CD14-positive monocyte (primary cell): Measurements from ENCODE around the gene STK32C. TPM values are rescaled to one million over a fixed set of nuclear protein-coding genes. Genes with fewer than 3 reads are reported as not detected.

Source experiments
- DNase-seq, 3 donors: peaks; one replicate each; pipeline ENCODE4 v3.0.0-alpha.2; 2011 to 2022
- H2AFZ ChIP-seq: 2 replicates; pipeline ENCODE4 v1.6.0; 2012; ENCODE audit warnings: mild to moderate bottlenecking, low read depth, low read length, inconsistent platforms; ENCODE audit not compliant: insufficient read depth, poor library complexity, severe bottlenecking
- H3K27ac ChIP-seq, 2 donors: 1 replicate in 1 of 2; 2 replicates in 1 of 2; pipeline ENCODE4 v1.5.1; 2012 to 2013; ENCODE audit warnings: low read length in 2 of 2, control low read depth in 1 of 2, inconsistent platforms in 1 of 2, low read depth in 1 of 2, mild to moderate bottlenecking in 1 of 2
- H3K27me3 ChIP-seq, 2 donors: one replicate each; pipeline versions ENCODE4 v1.6.0 to v1.6.1; 2011 to 2013; ENCODE audit warnings: low read length in 2 of 2; ENCODE audit not compliant: control insufficient read depth in 2 of 2, insufficient read depth in 2 of 2
- H3K36me3 ChIP-seq, 2 donors: replicated peaks in 1 of 2; 1 replicate in 1 of 2; 2 replicates in 1 of 2; pipeline versions ENCODE4 v1.5.1 to v1.6.1; 2012 to 2013; ENCODE audit warnings: low read length in 2 of 2, control low read depth in 1 of 2, inconsistent platforms in 1 of 2, mild to moderate bottlenecking in 1 of 2; ENCODE audit not compliant: insufficient read depth in 2 of 2, control insufficient read depth in 1 of 2
- H3K4me1 ChIP-seq, 2 donors: 1 replicate in 1 of 2; 2 replicates in 1 of 2; pipeline versions ENCODE4 v1.5.1 to v1.6.1; 2012 to 2013; ENCODE audit warnings: low read length in 2 of 2, control low read depth in 1 of 2, inconsistent platforms in 1 of 2, mild to moderate bottlenecking in 1 of 2, moderate library complexity in 1 of 2; ENCODE audit not compliant: insufficient read depth in 2 of 2, control insufficient read depth in 1 of 2
- H3K4me2 ChIP-seq: replicated peaks from 2 replicates; pipeline ENCODE3; 2012; ENCODE audit warnings: low read length, moderate library complexity, mild to moderate bottlenecking; ENCODE audit not compliant: poor library complexity, severe bottlenecking; ENCODE audit errors: extremely low read depth
- H3K4me3 ChIP-seq, 3 experiments: fragments of 200-600 bp in 1 of 3; sonication (generic) in 1 of 3; replicated peaks in 1 of 3; 1 replicate in 2 of 3; 2 replicates in 1 of 3; pipeline ENCODE4 v1.5.1; 2011 to 2013; ENCODE audit warnings: low read length in 3 of 3, mild to moderate bottlenecking in 3 of 3, control low read depth in 2 of 3, low read depth in 2 of 3, inconsistent platforms in 1 of 3, moderate library complexity in 1 of 3
- H3K79me2 ChIP-seq: 2 replicates; pipeline ENCODE4 v1.6.0; 2012; ENCODE audit warnings: mild to moderate bottlenecking, control low read depth, inconsistent platforms, low read length, moderate library complexity; ENCODE audit not compliant: insufficient read depth
- H3K9ac ChIP-seq: 2 replicates; pipeline ENCODE4 v1.6.0; 2017; ENCODE audit warnings: low read length, mild to moderate bottlenecking; ENCODE audit not compliant: insufficient read depth, poor library complexity, severe bottlenecking
- H3K9me3 ChIP-seq, 2 donors: replicated peaks in 1 of 2; 1 replicate in 1 of 2; 2 replicates in 1 of 2; pipeline versions ENCODE4 v1.5.1 to v1.6.1; 2012 to 2013; ENCODE audit warnings: low read length in 2 of 2, control low read depth in 1 of 2; ENCODE audit not compliant: control insufficient read depth in 1 of 2, insufficient read depth in 1 of 2
- H4K20me1 ChIP-seq: 2 replicates; pipeline ENCODE4 v1.6.0; 2012; ENCODE audit warnings: mild to moderate bottlenecking, low read length, control low read depth, moderate library complexity; ENCODE audit not compliant: insufficient read depth
- H3K27ac Mint-ChIP-seq, 7 donors: one replicate each; pipeline ENCODE4 v1.8.0; 2020; ENCODE audit warnings: mild to moderate bottlenecking in 7 of 7, mixed read lengths in 7 of 7, moderate library complexity in 6 of 7, inconsistent platforms in 2 of 7
- H3K27me3 Mint-ChIP-seq, 3 donors: one replicate each; pipeline ENCODE4 v1.8.0; 2021 to 2022; ENCODE audit warnings: low read depth in 3 of 3, mild to moderate bottlenecking in 3 of 3, mixed read lengths in 3 of 3, moderate library complexity in 3 of 3, inconsistent platforms in 1 of 3
- H3K36me3 Mint-ChIP-seq, 2 donors: one replicate each; pipeline ENCODE4 v1.8.0; 2020; ENCODE audit warnings: mixed read lengths in 2 of 2, inconsistent platforms in 1 of 2, mild to moderate bottlenecking in 1 of 2
- H3K4me1 Mint-ChIP-seq: one replicate; pipeline ENCODE4 v1.8.0; 2020; ENCODE audit warnings: mild to moderate bottlenecking, mixed read lengths
- H3K4me3 Mint-ChIP-seq, 2 donors: one replicate each; pipeline ENCODE4 v1.8.0; 2020; ENCODE audit warnings: mild to moderate bottlenecking in 2 of 2, mixed read lengths in 2 of 2, moderate library complexity in 1 of 2
- H3K9me3 Mint-ChIP-seq, 7 donors: one replicate each; pipeline ENCODE4 v1.8.0; 2020 to 2022; ENCODE audit warnings: mixed read lengths in 7 of 7, mild to moderate bottlenecking in 6 of 7, moderate library complexity in 6 of 7, inconsistent platforms in 2 of 7
- WGBS: methylation state at CpG from one replicate; pipeline ENCODE4 v1.1.5; 2013; ENCODE audit warnings: missing lambda C conversion rate; ENCODE audit not compliant: insufficient coverage; 5-methylcytosine and 5-hydroxymethylcytosine counted together
- intact Hi-C, 2 donors: fragments of 100-400 bp; cut with micrococcal nuclease; formaldehyde crosslinking; loops; one replicate each; pipeline versions ENCODE4 v1.15.0 to v1.15.1; 2023
- polyA plus RNA-seq, 3 donors: library from polyadenylated mRNA; depleted of rRNA in 1 of 3; unstranded in 2 of 3; stranded (reverse) in 1 of 3; fragments of 300-500 nt in 2 of 3; fragments of >200 nt in 1 of 3; fragmentation: Illumina TruSeq in 2 of 3; gene quantifications; 1 replicate in 2 of 3; 2 replicates in 1 of 3; pipeline ENCODE4 v1.2.3, GENCODE V29; 2012 to 2021
- TF ChIP-seq, protein P1 (sequence below): fragments of 200-600 bp; IDR thresholded peaks from one replicate; pipeline ENCODE4 v1.8.0; 2022; ENCODE audit warnings: antibody characterized with exemption, mild to moderate bottlenecking

STK32C gene
- polyA plus RNA-seq, 3 donors = 13.6 to 22.8 (median 18.4) TPM

DNA sequence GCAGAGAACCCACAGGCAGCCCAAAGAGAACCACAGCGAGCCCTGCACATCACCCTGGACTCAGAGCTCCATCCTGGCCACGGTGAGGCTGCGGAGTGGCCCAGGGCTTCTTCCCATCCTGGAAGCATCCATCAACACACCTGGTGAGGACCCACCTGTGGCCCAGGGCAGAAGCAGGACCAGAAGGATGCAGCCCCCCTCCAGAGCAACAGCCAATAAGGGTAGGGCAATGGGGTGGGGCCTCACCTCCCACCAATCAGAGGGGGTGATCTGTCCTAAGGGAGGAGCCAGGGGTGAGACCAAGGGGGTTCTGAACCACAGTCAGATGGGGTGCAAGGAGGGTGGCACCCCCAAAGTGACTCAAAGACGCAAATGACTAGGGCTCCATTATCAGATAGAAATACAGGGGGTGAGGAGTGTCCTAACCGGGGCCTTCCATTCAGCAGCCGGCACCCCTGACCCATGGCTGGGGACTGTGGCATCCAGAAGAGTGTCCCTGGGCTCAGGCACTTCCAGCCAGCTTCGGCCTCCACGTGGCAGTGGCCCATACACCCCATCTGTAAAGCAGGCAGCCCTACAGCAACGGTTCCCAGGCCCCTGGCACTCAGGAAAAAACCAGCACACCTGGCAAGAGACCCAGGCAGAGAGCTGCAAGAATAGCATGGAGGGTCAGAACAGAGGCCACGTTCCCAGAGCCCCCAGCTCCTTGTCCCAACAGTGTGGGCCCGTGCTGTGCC lies 36.9 kb downstream of the STK32C start:
- no peak overlapping the region for H3K4me3 Mint-ChIP-seq
- Histone ChIP-seq H3K4me2 (no peak overlapping the region), H4K20me1 (peaks cover 40% of the 10 kb centered on the region), H3K79me2 (no peaks in the 10 kb centered on the region), H3K4me1 (no peaks in the 10 kb centered on the region), H3K9ac (no peak overlapping the region), H3K4me3 (no peak overlapping the region), H3K27me3 (no peaks in the 10 kb centered on the region), H2AFZ (no peak overlapping the region), H3K36me3 (no peaks in the 10 kb centered on the region), H3K27ac (no peak overlapping the region), H3K9me3 (peaks cover 4 to 5% of the 10 kb centered on the region in 2 donors)
- intact Hi-C loops = no loop called here
- DNase-seq = no peak
- no peak overlapping the region for H3K27ac Mint-ChIP-seq
- no peaks in the 10 kb centered on the region for H3K4me1 Mint-ChIP-seq
- 94% methylated on average over 11 of the region's 11 CpGs for WGBS
- TF ChIP-seq, protein P1, sequence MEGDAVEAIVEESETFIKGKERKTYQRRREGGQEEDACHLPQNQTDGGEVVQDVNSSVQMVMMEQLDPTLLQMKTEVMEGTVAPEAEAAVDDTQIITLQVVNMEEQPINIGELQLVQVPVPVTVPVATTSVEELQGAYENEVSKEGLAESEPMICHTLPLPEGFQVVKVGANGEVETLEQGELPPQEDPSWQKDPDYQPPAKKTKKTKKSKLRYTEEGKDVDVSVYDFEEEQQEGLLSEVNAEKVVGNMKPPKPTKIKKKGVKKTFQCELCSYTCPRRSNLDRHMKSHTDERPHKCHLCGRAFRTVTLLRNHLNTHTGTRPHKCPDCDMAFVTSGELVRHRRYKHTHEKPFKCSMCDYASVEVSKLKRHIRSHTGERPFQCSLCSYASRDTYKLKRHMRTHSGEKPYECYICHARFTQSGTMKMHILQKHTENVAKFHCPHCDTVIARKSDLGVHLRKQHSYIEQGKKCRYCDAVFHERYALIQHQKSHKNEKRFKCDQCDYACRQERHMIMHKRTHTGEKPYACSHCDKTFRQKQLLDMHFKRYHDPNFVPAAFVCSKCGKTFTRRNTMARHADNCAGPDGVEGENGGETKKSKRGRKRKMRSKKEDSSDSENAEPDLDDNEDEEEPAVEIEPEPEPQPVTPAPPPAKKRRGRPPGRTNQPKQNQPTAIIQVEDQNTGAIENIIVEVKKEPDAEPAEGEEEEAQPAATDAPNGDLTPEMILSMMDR = no peak
- H3K27me3 Mint-ChIP-seq = peaks cover 0 to 2% (median 2%) of the 10 kb centered on the region in 3 donors
- peaks cover 0 to 7% (median 2%) of the 10 kb centered on the region in 7 donors for H3K9me3 Mint-ChIP-seq
- H3K36me3 Mint-ChIP-seq = peaks cover 2 to 4% of the 10 kb centered on the region in 2 donors

DNA sequence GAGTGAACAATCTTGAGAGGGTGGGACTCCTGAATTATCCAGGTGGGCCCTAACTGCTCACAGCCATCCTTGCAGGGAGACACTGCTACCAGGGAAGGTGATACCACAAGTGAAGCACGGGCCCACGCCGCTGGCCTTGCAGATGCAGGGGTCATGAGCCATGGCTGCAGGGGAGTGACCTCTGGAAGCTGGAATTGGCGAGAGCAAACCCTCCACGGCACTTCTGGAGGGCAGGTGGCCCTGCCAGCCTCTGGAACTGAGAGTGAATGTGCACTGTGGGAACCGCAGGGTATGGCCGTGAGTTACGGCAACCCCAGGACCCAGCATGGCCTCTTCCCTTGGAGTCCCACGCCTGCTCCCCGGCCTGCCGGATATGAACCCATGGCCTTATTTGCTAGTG lies 37.5 kb downstream of the STK32C start:
- H2AFZ ChIP-seq = no peak overlapping the region
- H3K4me1 ChIP-seq = no peaks in the 10 kb centered on the region
- H3K4me3 ChIP-seq = no peak overlapping the region
- H3K27me3 Mint-ChIP-seq = peaks cover 0 to 2% (median 2%) of the 10 kb centered on the region in 3 donors
- intact Hi-C loops = no loop called here
- H3K9me3 ChIP-seq = peaks cover 4 to 5% of the 10 kb centered on the region in 2 donors
- H3K36me3 Mint-ChIP-seq = peaks cover 2 to 4% of the 10 kb centered on the region in 2 donors
- peaks cover 39% of the 10 kb centered on the region for H4K20me1 ChIP-seq
- no peak overlapping the region for H3K4me3 Mint-ChIP-seq
- H3K4me2 ChIP-seq = no peak overlapping the region
- no peak overlapping the region for H3K27ac Mint-ChIP-seq
- H3K27me3 ChIP-seq = no peaks in the 10 kb centered on the region
- no peak for DNase-seq
- TF ChIP-seq, protein P1 = no peak
- H3K27ac ChIP-seq = no peak overlapping the region
- WGBS = 100% methylated on average over 11 of the region's 11 CpGs
- H3K36me3 ChIP-seq = no peaks in the 10 kb centered on the region
- H3K79me2 ChIP-seq = no peaks in the 10 kb centered on the region
- no peak overlapping the region for H3K9ac ChIP-seq
- H3K4me1 Mint-ChIP-seq = no peaks in the 10 kb centered on the region
- peaks cover 0 to 7% (median 2%) of the 10 kb centered on the region in 7 donors for H3K9me3 Mint-ChIP-seq
